Panc1 (cell line): ENCODE data around the gene TSPAN16.

ENCODE experiments used
- CTCF ChIP-seq: fragments of 450-650 bp; IDR thresholded peaks from 2 replicates; pipeline ENCODE4 v1.5.1; 2017; ENCODE audit warnings: mild to moderate bottlenecking
- POLR2AphosphoS5 ChIP-seq: IDR thresholded peaks from 2 replicates; pipeline ENCODE4 v1.6.1; 2012; ENCODE audit warnings: mild to moderate bottlenecking, low read depth, low read length, moderate library complexity
- REST ChIP-seq, 2 experiments: IDR thresholded peaks; 2 replicates each; pipeline ENCODE4 v1.6.1; 2011 to 2012; ENCODE audit warnings: low read depth in 2 of 2, control low read depth in 1 of 2, low read length in 1 of 2, mild to moderate bottlenecking in 1 of 2, moderate library complexity in 1 of 2; ENCODE audit not compliant: insufficient read depth in 1 of 2
- SIN3A ChIP-seq: IDR thresholded peaks from 2 replicates; pipeline ENCODE4 v1.6.1; 2012; ENCODE audit warnings: low read depth, mild to moderate bottlenecking, low read length, moderate library complexity, borderline replicate concordance; ENCODE audit not compliant: insufficient read depth

- TF ChIP-seq SIN3A, result no peak
- no peak for TF ChIP-seq POLR2AphosphoS5
- no peak for TF ChIP-seq REST (IDR thresholded peaks at IDR 0.05; ENCODE audit: insufficient read depth in 1 of 2, low read depth in 2 of 2, low read length in 1 of 2)
- TF ChIP-seq CTCF, result no peak
Observed at GRCh38 chr19:11356676-11357550, 61.0 kb downstream of the TSPAN16 start.
